Testis (tissue), 2 donors: Measurements from ENCODE around the gene PDE6B.

ENCODE experiments used
- CTCF ChIP-seq, 3 experiments: fragments of 450-650 bp in 2 of 3; fragments of 200-600 bp in 1 of 3; sonication (generic) in 1 of 3; IDR thresholded peaks; one replicate each; pipeline ENCODE4 v1.5.1; 2016 to 2019; ENCODE audit warnings: antibody characterized with exemption in 3 of 3, mild to moderate bottlenecking in 2 of 3, moderate library complexity in 1 of 3
- POLR2A ChIP-seq: fragments of 450-650 bp; IDR thresholded peaks from one replicate; pipeline ENCODE4 v1.6.1; 2017; ENCODE audit warnings: antibody characterized with exemption, mild to moderate bottlenecking, moderate library complexity

- TF ChIP-seq POLR2A (no peak), CTCF (IDR thresholded peaks at IDR 0.05) (no peak)
These were observed 32.4 kb upstream of the PDE6B start for GRCh38 chr4:592825-593520.
